Kidney capillary endothelial cell (primary cell): ENCODE data around the gene RBMXL3.

ENCODE experiments used
- DNase-seq: peaks from one replicate; pipeline ENCODE4 v3.0.0-alpha.2; 2018; ENCODE audit warnings: low spot score

RBMXL3 gene

DNA sequence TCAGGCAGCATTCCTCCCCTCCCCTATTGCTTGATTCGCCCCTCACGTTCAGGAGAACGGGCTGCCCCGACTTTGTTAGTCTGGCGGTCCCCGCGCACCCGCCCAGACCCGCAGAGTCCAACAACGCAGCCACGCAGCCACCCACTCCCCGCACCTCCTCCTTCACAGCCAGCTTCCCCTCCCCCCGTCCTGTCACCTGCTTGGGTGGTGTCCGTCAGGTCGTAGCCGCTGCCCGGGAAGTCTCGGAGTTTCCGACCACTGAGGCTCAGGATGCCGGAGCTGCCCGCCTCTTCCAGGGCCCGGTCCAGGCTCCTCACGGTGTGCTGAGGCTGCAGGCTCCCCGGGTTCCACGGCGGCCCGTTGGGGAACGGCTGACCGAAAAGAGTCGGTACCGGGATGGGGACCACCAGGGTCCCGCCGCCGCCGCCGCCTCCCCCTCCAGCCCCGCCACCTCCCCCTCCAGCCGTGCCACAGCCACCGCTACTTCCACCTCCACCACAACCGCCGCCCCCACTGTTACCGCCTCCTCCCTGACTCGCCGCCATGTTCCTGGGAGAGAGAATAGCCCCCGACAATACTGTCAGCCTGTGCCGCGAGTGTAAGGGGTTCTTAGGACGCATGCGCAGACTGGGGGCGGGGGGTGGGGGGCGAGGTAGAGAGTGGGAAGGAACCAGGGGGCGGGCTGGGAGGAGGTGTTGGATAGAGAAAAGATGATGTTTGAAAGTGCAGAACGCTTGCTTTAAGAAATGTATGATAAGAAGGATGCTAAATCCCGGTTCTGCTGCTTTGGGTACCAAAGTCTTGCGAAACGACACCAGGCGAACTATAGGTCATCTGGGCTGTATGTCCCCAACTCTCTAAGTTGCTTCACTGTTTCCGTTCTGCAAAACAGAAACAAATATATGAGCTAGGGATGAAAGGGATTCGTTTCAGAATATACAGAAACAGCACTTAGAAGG lies 44.6 kb downstream of the RBMXL3 start, which contains the start of gene LRCH2:
Gene LRCH2 (minus strand): TSS at position 600 of the 959 bp plus-strand sequence. CDS start 55 bp downstream, at position 545.
- no peak for DNase-seq

DNA sequence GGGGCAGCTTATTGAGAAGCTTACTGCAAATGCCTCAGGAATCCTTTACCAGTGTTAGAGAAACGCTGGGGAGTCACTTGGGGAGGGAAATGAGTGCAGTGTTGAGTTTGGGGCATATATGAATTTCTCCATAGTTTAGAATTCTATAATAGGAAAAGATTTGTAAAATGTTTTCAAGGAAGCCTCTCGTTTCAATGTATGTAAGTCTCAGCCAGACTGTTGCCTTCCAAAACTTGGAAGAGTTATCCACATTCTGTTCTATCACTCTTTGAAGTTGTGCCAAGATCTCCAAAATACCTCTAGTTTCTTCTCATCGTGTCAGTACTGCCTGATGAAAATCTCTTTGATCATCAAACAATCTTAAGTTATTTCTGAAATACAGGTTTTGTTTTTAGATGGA lies 45.3 kb downstream of the RBMXL3 start:
- no peak for DNase-seq

DNA sequence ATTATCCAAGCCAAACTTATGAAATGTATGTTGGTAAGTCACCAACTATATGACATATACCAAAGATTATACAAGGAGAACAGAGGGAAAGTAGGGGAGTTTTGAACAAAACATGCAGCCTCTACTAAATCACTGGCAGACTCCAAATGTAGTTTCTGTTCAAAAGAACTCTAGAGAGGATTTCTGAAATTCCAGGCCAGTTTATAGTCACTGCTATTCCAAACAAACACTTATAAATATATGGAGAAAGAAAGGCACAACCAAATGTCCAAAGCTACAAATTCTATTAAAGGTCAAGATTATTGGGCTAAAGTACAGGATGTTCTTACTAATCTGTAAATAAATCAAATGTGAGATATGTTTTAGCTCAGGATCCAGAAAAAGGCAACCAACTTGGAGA lies 47.4 kb downstream of the RBMXL3 start:
- no peak for DNase-seq

DNA sequence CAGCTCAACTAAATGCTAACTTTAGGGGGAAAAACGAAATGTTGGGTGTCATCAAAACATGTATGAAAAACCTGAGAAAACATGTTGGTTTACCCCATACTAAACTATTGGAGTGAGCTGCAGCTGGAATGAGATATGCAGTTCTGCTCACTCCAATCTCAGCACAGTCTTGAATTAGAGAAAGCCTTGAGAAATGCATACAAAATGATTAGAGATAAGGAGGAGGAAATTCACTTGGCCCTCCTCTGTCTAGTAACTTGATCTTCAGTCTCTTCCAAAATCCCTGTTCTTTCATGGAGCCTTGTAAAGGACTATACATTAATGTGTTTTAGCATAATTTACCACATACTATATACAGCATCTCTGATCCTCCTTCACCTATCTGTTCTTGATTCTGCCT lies 47.8 kb downstream of the RBMXL3 start:
- DNase-seq, result no peak
